PC-3 (cell line): Measurements from ENCODE around the gene FAM187B. TPM values are rescaled to one million over a fixed set of nuclear protein-coding genes. Genes with fewer than 3 reads are reported as not detected.

Experiments
- ATAC-seq: fragments of 200-7000 bp; cut with Tn5 transposase; 2 replicates; pipeline ENCODE4 v1.9.1; 2020; ENCODE audit warnings: mild to moderate bottlenecking, moderate library complexity
- BruUV-seq: library from RNA; stranded (reverse); fragments of 400-500 nt; replicated peaks from 2 replicates; lab custom pipeline; 2021; lab: Mats Ljungman, UMichigan
- CTCF ChIA-PET: fragments of 300-600 bp; sonication (Branson Sonifier 250); formaldehyde crosslinking; loops from one replicate; lab custom pipeline; 2022; ENCODE audit warnings: antibody characterized with exemption; lab: Charles Lee
- POLR2A ChIA-PET: fragments of 300-600 bp; sonication (Branson Sonifier 250); formaldehyde crosslinking; loops from one replicate; lab custom pipeline; 2022; ENCODE audit warnings: antibody characterized with exemption; ENCODE audit not compliant: unreplicated experiment; lab: Charles Lee
- DNase-seq: peaks from one replicate; pipeline ENCODE4 v3.0.0-alpha.2; 2015
- H2AFZ ChIP-seq: fragments of 300-600 bp; sonication (generic); 2 replicates; pipeline ENCODE4 v1.6.0; 2016; ENCODE audit warnings: antibody characterized with exemption, low read length
- H3F3A ChIP-seq: fragments of 300-600 bp; sonication (generic); one replicate; pipeline ENCODE4 v1.6.0; 2017; ENCODE audit warnings: antibody characterized with exemption, low read length, control low read depth, mild to moderate bottlenecking; ENCODE audit not compliant: unreplicated experiment
- H3K27ac ChIP-seq: fragments of 300-600 bp; sonication (generic); 2 replicates; pipeline ENCODE4 v1.5.1; 2016; ENCODE audit warnings: mild to moderate bottlenecking, low read length
- H3K27me3 ChIP-seq: fragments of 300-600 bp; sonication (generic); 2 replicates; pipeline ENCODE4 v1.6.1; 2016; ENCODE audit warnings: low read length, mixed read lengths
- H3K36me3 ChIP-seq: fragments of 300-600 bp; sonication (generic); 2 replicates; pipeline ENCODE4 v1.6.1; 2016; ENCODE audit warnings: low read depth, mixed run types, low read length, mixed read lengths
- H3K4me1 ChIP-seq: fragments of 300-600 bp; sonication (generic); 2 replicates; pipeline ENCODE4 v1.5.1; 2016; ENCODE audit warnings: low read length; ENCODE audit not compliant: insufficient read depth
- H3K4me2 ChIP-seq: fragments of 300-600 bp; sonication (generic); 2 replicates; pipeline ENCODE4 v1.6.0; 2016; ENCODE audit warnings: low read length
- H3K4me3 ChIP-seq: fragments of 300-600 bp; sonication (generic); 2 replicates; pipeline ENCODE4 v1.5.1; 2016; ENCODE audit warnings: mild to moderate bottlenecking, low read length, mixed read lengths
- H3K79me2 ChIP-seq: fragments of 300-600 bp; sonication (generic); 2 replicates; pipeline ENCODE4 v1.6.1; 2017; ENCODE audit warnings: low read length, mixed read lengths
- H3K9ac ChIP-seq: fragments of 300-600 bp; sonication (generic); 2 replicates; pipeline ENCODE4 v1.6.0; 2016; ENCODE audit warnings: mild to moderate bottlenecking, low read length
- H3K9me2 ChIP-seq: fragments of 300-600 bp; sonication (generic); replicated peaks from 2 replicates; pipeline ENCODE4 v1.6.1; 2016; ENCODE audit warnings: mixed run types, low read length, mixed read lengths
- H3K9me3 ChIP-seq: fragments of 300-600 bp; sonication (generic); 2 replicates; pipeline ENCODE4 v1.6.1; 2016; ENCODE audit warnings: low read length, mixed read lengths
- H4K20me1 ChIP-seq: fragments of 300-600 bp; sonication (generic); 2 replicates; pipeline ENCODE4 v1.6.1; 2016; ENCODE audit warnings: low read length, mixed read lengths
- CTCF ChIP-seq: fragments of 300-600 bp; sonication (generic); conservative IDR thresholded peaks from 2 replicates; pipeline ENCODE4 v1.5.1; 2017; ENCODE audit warnings: antibody characterized with exemption, low read depth, mild to moderate bottlenecking, low read length
- EZH2 ChIP-seq: fragments of 300-600 bp; sonication (generic); IDR thresholded peaks from one replicate; pipeline ENCODE4 v1.6.1; 2017; ENCODE audit warnings: antibody characterized with exemption, mild to moderate bottlenecking, low read length; ENCODE audit not compliant: unreplicated experiment
- EZH2phosphoT487 ChIP-seq: fragments of 300-600 bp; sonication (generic); IDR thresholded peaks from 2 replicates; pipeline ENCODE4 v1.6.1; 2018; ENCODE audit warnings: mild to moderate bottlenecking, antibody characterized with exemption, low read length, borderline replicate concordance
- intact Hi-C: fragments of 100-400 bp; cut with micrococcal nuclease; formaldehyde crosslinking; loops from 2 replicates; pipeline ENCODE4 v1.9.0; 2023
- total RNA-seq: library from RNA; depleted of rRNA; stranded (reverse); fragments of >200 nt; gene quantifications from 2 replicates; pipeline ENCODE4 v1.2.3, GENCODE V29; 2014

The FAM187B gene
- total RNA-seq, 1 experiment from 2014 or later: not detected

- H3K9ac ChIP-seq: no peak overlapping the region
- TF ChIP-seq EZH2phosphoT487 (no peak), CTCF (no peak), EZH2 (no peak)
- POLR2A ChIA-PET: no interaction called here
- no peaks in the 10 kb centered on the region for H4K20me1 ChIP-seq
- no peak overlapping the region for H3K4me2 ChIP-seq
- H3K9me3 ChIP-seq: no peaks in the 10 kb centered on the region
- H3K79me2 ChIP-seq: no peaks in the 10 kb centered on the region
- intact Hi-C loops: no loop called here
- ATAC-seq: no peak
- no peaks in the 10 kb centered on the region for H3K27me3 ChIP-seq
- H3K9me2 ChIP-seq: no peaks in the 10 kb centered on the region
- no peaks in the 10 kb centered on the region for H3F3A ChIP-seq
- no TSS peak for BruUV-seq
- no peak overlapping the region for H2AFZ ChIP-seq
- no peaks in the 10 kb centered on the region for H3K4me1 ChIP-seq
- H3K27ac ChIP-seq: no peak overlapping the region
- H3K4me3 ChIP-seq: no peak overlapping the region
- DNase-seq: no peak
- H3K36me3 ChIP-seq: no peaks in the 10 kb centered on the region
- CTCF ChIA-PET: no interaction called here
Measured at GRCh38 chr19:35224681-35225571, 3.6 kb downstream of the FAM187B start.

GRCh38 chr19:35223862-35224505, 4.6 kb downstream of the FAM187B start:
- no peaks in the 10 kb centered on the region for H3K9me3 ChIP-seq
- no peaks in the 10 kb centered on the region for H4K20me1 ChIP-seq
- no peaks in the 10 kb centered on the region for H3F3A ChIP-seq
- no peak for TF ChIP-seq CTCF
- no peak for TF ChIP-seq EZH2
- no peak for TF ChIP-seq EZH2phosphoT487
- intact Hi-C loops: no loop called here
- H3K4me1 ChIP-seq: no peaks in the 10 kb centered on the region
- DNase-seq: no peak
- no peak for ATAC-seq
- H3K4me3 ChIP-seq: no peak overlapping the region
- no peaks in the 10 kb centered on the region for H3K27me3 ChIP-seq
- H3K4me2 ChIP-seq: no peak overlapping the region
- H3K79me2 ChIP-seq: no peaks in the 10 kb centered on the region
- ChIA-PET CTCF (no interaction called here), POLR2A (no interaction called here)
- BruUV-seq: no TSS peak
- H3K9me2 ChIP-seq: no peaks in the 10 kb centered on the region
- H3K9ac ChIP-seq: no peak overlapping the region
- no peaks in the 10 kb centered on the region for H3K36me3 ChIP-seq
- H2AFZ ChIP-seq: no peak overlapping the region
- no peak overlapping the region for H3K27ac ChIP-seq
